Lower lobe of right lung (tissue), 2 donors: Measurements from ENCODE around the gene SSBP2. TPM values are rescaled to one million over a fixed set of nuclear protein-coding genes. Genes with fewer than 3 reads are reported as not detected.
A peak's percentile ranks its signal among the peaks of the same experiment; 100 is the strongest.

Experiments
- ATAC-seq, 2 donors: fragments of 200-7000 bp; cut with Tn5 transposase; one replicate each; pipeline ENCODE4 v1.9.1; 2020 to 2022; ENCODE audit warnings: mild to moderate bottlenecking in 2 of 2, moderate library complexity in 2 of 2
- DNase-seq: peaks from one replicate; pipeline ENCODE4 v3.0.0-alpha.2; 2020
- H3K27ac ChIP-seq: fragments of 200-600 bp; one replicate; pipeline ENCODE4 v1.8.0; 2022
- H3K27me3 ChIP-seq: fragments of 200-600 bp; one replicate; pipeline ENCODE4 v1.8.0; 2022; ENCODE audit warnings: low read depth
- H3K36me3 ChIP-seq: fragments of 200-600 bp; one replicate; pipeline ENCODE4 v1.8.0; 2022; ENCODE audit warnings: mild to moderate bottlenecking
- H3K4me1 ChIP-seq: fragments of 200-600 bp; one replicate; pipeline ENCODE4 v1.8.0; 2022
- H3K4me3 ChIP-seq: fragments of 200-600 bp; one replicate; pipeline ENCODE4 v1.8.0; 2022; ENCODE audit warnings: mild to moderate bottlenecking
- H3K9me3 ChIP-seq: fragments of 200-600 bp; one replicate; pipeline ENCODE4 v1.8.0; 2022
- intact Hi-C: fragments of 100-400 bp; cut with DNase I; formaldehyde crosslinking; loops from one replicate; pipeline ENCODE4 v1.11.0; 2022
- total RNA-seq: library from RNA; stranded (reverse); fragmentation: NEBNext Ultra II Directional; extraction: Animal tissue kit (Norgen Biotek cat#: 25700); gene quantifications from one replicate; pipeline ENCODE4 v1.2.1, GENCODE V29; 2021
- TF ChIP-seq, protein P1 (sequence below): fragments of 200-600 bp; IDR thresholded peaks from one replicate; pipeline ENCODE4 v1.8.0; 2022; ENCODE audit warnings: antibody characterized with exemption, mild to moderate bottlenecking
- donor health status: DM: no; HTN: yes; CAD: no; lungs with severe emphysema.

The SSBP2 gene
- total RNA-seq, 1 donor from 2014 or later, result 41.1 TPM

DNA sequence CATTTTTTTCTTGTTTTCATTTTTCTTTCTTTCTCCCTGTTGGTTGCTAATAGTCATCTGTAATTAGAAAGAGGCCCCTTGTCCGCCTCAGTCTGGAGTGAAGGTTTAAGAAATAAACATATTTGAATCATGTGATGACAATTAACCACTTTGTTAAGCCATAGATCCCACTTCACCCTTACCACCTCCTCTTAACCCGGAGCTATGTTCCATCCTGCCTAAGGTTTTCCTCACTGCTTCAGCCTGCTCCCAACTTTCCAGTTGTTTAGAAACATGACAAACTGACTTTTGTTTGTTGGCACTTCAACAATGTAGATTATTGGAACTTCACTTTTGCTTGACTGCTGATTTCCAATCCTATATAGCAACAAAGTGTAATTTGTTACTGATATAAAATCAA is 37.4 kb upstream of the SSBP2 start:
- ATAC-seq (no peak), DNase-seq (no peak)
- intact Hi-C loops, result loop anchor here (5.0 kb wide), 1 partner anchor 64 kb away; no protein-coding TSS in a partner anchor
- Histone ChIP-seq H3K4me3 (no peak overlapping the region), H3K4me1 (peaks cover 21% of the 10 kb centered on the region), H3K9me3 (no peaks in the 10 kb centered on the region), H3K27ac (no peak overlapping the region), H3K27me3 (no peaks in the 10 kb centered on the region), H3K36me3 (no peaks in the 10 kb centered on the region)
- TF ChIP-seq, protein P1, sequence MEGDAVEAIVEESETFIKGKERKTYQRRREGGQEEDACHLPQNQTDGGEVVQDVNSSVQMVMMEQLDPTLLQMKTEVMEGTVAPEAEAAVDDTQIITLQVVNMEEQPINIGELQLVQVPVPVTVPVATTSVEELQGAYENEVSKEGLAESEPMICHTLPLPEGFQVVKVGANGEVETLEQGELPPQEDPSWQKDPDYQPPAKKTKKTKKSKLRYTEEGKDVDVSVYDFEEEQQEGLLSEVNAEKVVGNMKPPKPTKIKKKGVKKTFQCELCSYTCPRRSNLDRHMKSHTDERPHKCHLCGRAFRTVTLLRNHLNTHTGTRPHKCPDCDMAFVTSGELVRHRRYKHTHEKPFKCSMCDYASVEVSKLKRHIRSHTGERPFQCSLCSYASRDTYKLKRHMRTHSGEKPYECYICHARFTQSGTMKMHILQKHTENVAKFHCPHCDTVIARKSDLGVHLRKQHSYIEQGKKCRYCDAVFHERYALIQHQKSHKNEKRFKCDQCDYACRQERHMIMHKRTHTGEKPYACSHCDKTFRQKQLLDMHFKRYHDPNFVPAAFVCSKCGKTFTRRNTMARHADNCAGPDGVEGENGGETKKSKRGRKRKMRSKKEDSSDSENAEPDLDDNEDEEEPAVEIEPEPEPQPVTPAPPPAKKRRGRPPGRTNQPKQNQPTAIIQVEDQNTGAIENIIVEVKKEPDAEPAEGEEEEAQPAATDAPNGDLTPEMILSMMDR, result no peak

DNA sequence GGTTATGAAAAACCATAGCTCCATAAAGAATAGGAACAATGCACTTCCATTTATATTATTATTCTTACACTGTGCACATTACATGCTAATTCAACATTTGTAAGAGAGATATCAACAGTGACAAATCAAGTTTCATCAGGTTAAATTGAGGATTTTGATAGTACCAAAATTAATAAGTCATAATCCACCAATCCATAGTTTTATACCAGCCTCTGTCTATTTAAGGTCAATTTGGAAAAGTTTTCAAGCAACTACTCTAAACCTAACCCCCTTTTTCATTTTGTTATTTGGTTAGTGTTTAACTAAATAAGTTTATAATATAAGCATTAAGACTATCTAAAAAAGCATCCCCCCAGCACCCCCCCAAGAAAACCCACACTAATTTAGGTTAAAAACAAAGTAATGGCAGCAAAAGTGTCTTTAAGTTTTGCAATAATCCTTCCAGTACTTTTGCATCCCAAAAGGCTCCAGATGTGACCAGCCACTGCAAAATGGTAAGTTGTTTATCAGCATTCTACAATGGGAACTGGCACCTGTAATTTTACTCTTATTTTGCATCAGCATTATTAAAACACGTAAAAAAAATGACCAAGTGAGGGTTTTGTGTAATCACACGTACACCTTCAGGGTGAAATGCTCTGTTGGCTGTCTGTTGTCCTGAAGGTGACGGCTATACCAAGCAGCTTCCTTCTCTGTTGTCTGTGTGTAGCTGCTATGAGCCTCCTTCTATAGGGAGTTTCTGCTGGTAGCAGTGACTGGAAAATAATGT is 36.8 kb upstream of the SSBP2 start:
- no peak for DNase-seq
- intact Hi-C loops, result loop anchor here (5.0 kb wide), 1 partner anchor 65 kb away; no protein-coding TSS in a partner anchor

DNA sequence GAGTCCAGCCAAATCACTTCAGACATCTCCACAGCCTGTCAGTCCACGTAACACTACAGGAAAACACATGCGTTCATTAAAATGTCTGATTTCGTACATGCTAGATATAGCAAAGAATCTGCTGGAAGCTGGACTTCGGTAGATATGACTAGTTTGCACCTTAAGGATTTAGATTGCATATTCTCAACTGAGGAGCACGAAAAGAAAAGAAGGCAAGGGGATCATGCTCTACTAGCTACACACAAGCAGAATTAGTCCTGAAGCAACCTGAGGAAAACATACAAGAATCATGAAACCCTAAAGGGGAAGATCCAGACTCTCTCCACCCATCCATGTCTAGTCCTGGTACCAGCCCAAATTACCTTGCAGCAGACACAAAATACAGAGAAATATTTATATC is 36.1 kb upstream of the SSBP2 start:
- TF ChIP-seq, protein P1, result no peak
- Histone ChIP-seq H3K27me3 (no peaks in the 10 kb centered on the region), H3K36me3 (no peaks in the 10 kb centered on the region), H3K4me3 (no peak overlapping the region), H3K4me1 (peaks cover 21% of the 10 kb centered on the region), H3K27ac (no peak overlapping the region), H3K9me3 (no peaks in the 10 kb centered on the region)
- intact Hi-C loops, result loop anchor here (5.0 kb wide), 1 partner anchor 65 kb away; no protein-coding TSS in a partner anchor
- no peak for ATAC-seq
- DNase-seq, result no peak

More for the DNA sequence above, 36.8 kb upstream of the SSBP2 start:
- ATAC-seq, result peak; percentile 37 to 68
- Histone ChIP-seq H3K4me1 (peaks cover 21% of the 10 kb centered on the region), H3K9me3 (no peaks in the 10 kb centered on the region), H3K27me3 (no peaks in the 10 kb centered on the region), H3K36me3 (no peaks in the 10 kb centered on the region), H3K4me3 (no peak overlapping the region), H3K27ac (no peak overlapping the region)
- TF ChIP-seq, protein P1, result no peak

DNA sequence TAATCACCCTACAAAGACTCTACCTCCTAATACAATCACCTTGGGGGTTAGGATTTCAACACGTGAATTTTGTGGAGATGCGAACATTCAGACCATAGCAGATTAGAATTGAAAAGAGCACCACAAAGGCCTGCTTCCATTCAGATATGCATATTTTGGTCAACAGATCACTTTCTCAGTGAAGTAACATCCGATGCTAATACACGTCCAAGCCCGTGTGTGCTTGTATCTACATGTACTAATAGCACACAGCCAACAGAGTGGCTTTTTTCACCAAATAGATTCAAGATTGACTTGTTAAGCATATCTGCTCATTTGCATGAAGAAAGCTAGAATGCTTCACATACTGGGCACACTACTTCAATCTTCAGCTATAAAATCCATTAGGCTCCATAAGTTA is 35.6 kb upstream of the SSBP2 start:
- Histone ChIP-seq H3K4me3 (no peak overlapping the region), H3K36me3 (no peaks in the 10 kb centered on the region), H3K27ac (no peak overlapping the region), H3K27me3 (no peaks in the 10 kb centered on the region), H3K4me1 (peaks cover 21% of the 10 kb centered on the region), H3K9me3 (no peaks in the 10 kb centered on the region)
- ATAC-seq, result no peak
- TF ChIP-seq, protein P1, result no peak
- intact Hi-C loops, result loop anchor here (5.0 kb wide), 1 partner anchor 66 kb away; no protein-coding TSS in a partner anchor
- no peak for DNase-seq

DNA sequence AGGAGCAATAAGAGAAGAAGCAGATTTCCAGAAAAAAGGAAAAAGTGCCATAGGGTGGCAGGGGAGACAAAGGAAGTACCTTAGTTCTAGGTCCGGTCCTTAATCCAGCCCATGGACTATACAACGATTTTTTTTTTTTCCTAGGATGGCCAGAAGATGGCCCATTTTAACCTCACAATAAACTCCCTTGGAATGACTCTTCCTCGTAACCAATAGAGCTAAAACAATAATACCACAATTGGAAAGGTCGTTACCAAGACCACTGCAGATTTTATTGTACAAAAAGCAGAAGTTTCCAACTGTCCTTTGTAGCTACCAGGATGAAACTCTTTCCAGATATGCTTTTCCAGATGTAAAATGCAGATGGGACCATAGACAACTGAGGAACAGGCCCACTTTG is 34.4 kb upstream of the SSBP2 start:
- Histone ChIP-seq H3K36me3 (no peaks in the 10 kb centered on the region), H3K27me3 (no peaks in the 10 kb centered on the region), H3K4me3 (no peak overlapping the region), H3K27ac (no peak overlapping the region), H3K9me3 (no peaks in the 10 kb centered on the region), H3K4me1 (peaks cover 21% of the 10 kb centered on the region)
- ATAC-seq, result no peak
- no peak for DNase-seq
- TF ChIP-seq, protein P1, result no peak
- intact Hi-C loops, result loop anchor here (5.0 kb wide), 1 partner anchor 67 kb away; no protein-coding TSS in a partner anchor
